Activated naive CD8-positive, alpha-beta T cell treated with anti-CD3 and anti-CD28 coated beads, Interleukin-2, amount 50 U/mL, for 16 hours (primary cell): ENCODE results near the gene TAP1.
"Not testable (repeated sequence)": the region's sequence is repeated elsewhere in the genome, so short reads cannot be mapped to it uniquely, and the experiment has no call there.

Experiments
- DNase-seq: peaks from one replicate; pipeline ENCODE4 v3.0.0-alpha.2; 2020; ENCODE audit warnings: low read depth, low spot score

TAP1 gene

GRCh38 chr6:32839356-32839755 lies 14.1 kb downstream of the TAP1 start:
- no peak for DNase-seq

- peak; percentile 94 for DNase-seq
Observed at GRCh38 chr6:32838114-32838958, 15.2 kb downstream of the TAP1 start, which contains the start of gene TAP2. Gene TAP2, minus strand, starts transcription at chr6:32838739. Its CDS starts 506 bp downstream, at chr6:32838233.

GRCh38 chr6:32837651-32838113 lies 15.8 kb downstream of the TAP1 start:
- no peak for DNase-seq

- DNase-seq, result no peak
Observed at GRCh38 chr6:32836873-32837272, 16.6 kb downstream of the TAP1 start.

- DNase-seq, result no peak
Observed at GRCh38 chr6:32835167-32835893, 18.2 kb downstream of the TAP1 start.

- DNase-seq, result no peak
Observed at GRCh38 chr6:32833664-32834063, 19.8 kb downstream of the TAP1 start.

- DNase-seq, result no peak
Observed at GRCh38 chr6:32832535-32832934, 21.0 kb downstream of the TAP1 start.

GRCh38 chr6:32830936-32831335 lies 22.6 kb downstream of the TAP1 start:
- no peak for DNase-seq

- DNase-seq, result no peak
Observed at GRCh38 chr6:32830017-32830416, 23.5 kb downstream of the TAP1 start.

- no peak for DNase-seq
Observed at GRCh38 chr6:32829495-32829894, 24.0 kb downstream of the TAP1 start.

- no peak for DNase-seq
Observed at GRCh38 chr6:32827025-32827424, 26.5 kb downstream of the TAP1 start.

GRCh38 chr6:32825966-32826365 lies 27.5 kb downstream of the TAP1 start:
- no peak for DNase-seq

GRCh38 chr6:32819729-32820128 lies 33.8 kb downstream of the TAP1 start:
- no peak for DNase-seq

GRCh38 chr6:32818867-32819266 lies 34.6 kb downstream of the TAP1 start:
- DNase-seq, result no peak

- DNase-seq, result no peak
Observed at GRCh38 chr6:32816746-32817204, 36.7 kb downstream of the TAP1 start, which contains the start of gene HLA-DOB. Gene HLA-DOB, minus strand, starts transcription at chr6:32817002. Its CDS starts 51 bp downstream, at chr6:32816951.

- DNase-seq, result no peak
Observed at GRCh38 chr6:32815996-32816395, 37.5 kb downstream of the TAP1 start.

- no peak for DNase-seq
Observed at GRCh38 chr6:32815115-32815514, 38.4 kb downstream of the TAP1 start.

GRCh38 chr6:32814145-32814544 lies 39.4 kb downstream of the TAP1 start:
- no peak for DNase-seq

GRCh38 chr6:32809171-32809570 lies 44.3 kb downstream of the TAP1 start:
- DNase-seq, result no peak

GRCh38 chr6:32807020-32807580 lies 46.4 kb downstream of the TAP1 start:
- DNase-seq, result no peak

GRCh38 chr6:32805404-32805803 lies 48.1 kb downstream of the TAP1 start:
- DNase-seq, result not testable (repeated sequence)

GRCh38 chr6:32803416-32803815 lies 50.1 kb downstream of the TAP1 start:
- DNase-seq, result no peak
